ENCODE data around the gene ADA. TPM values are rescaled to one million over a fixed set of nuclear protein-coding genes. Genes with fewer than 3 reads are reported as not detected.

ADA gene
- polyA plus RNA-seq, 1 of the 3 experiments (the other 2 are of a cell fraction), result 25.7 TPM

DNA sequence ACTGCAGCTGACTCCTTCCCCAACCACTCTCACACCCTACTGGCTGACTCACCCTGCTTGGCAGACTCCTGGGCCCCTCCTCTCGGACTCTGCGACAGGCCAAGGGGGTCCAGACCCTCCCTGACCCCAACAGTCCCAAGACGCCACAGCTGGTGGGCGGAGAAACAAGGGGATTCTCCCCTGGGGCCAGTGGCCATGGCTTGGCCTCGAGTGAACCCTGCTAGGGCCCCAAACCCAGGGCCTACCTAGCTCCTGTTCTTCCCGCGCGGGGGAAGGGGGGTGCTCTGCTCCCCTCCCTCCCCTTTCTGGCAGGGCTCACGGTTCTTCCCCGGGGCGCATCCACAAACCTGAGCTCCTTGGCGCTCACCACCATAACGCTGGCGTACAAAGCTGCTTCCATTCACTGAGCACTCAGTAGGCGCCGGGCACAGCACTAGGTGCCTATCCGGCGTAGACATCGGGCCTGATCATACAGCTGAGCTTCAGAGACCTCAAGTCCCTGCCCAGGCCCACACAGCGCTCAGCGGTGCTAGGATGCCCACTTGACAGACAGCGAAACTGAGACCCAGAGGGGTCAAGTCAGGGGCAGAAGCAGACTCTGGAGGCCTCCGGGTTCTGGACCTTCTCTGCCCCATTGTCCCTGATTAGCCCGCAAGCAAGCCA lies 597 bp downstream of the ADA start:
- 0 out of 2 replicates have a peak, but pooled peaks cover 3% of the 10 kb centered on the region for H4K20me1 ChIP-seq (ENCODE audit: insufficient read depth)
- H3K36me3 ChIP-seq (replicated peaks in 1 of 2; ENCODE audit: control insufficient read depth in 1 of 2, insufficient read depth in 2 of 2, low read length in 1 of 2), result no peaks in the 10 kb centered on the region
- peak overlapping the region; percentile 78; the same call in 1 of the 2 replicates for H3K9ac ChIP-seq
- H3K27me3 ChIP-seq (ENCODE audit: insufficient read depth), result no peaks in the 10 kb centered on the region; the same call in 1 of the 2 replicates
- peaks cover 7 to 16% of the 10 kb centered on the region in 2 experiments; a peak in 2 of 4 replicates for H3K4me1 ChIP-seq (ENCODE audit: control insufficient read depth in 1 of 2, insufficient read depth in 2 of 2, low read depth in 1 of 2, low read length in 1 of 2)
- no peaks in the 10 kb centered on the region for H3K9me2 ChIP-seq
- peak overlapping the region; percentile 79 for H3K4me2 ChIP-seq
- ChIA-PET CTCF (interaction anchor here (1.1 to 2.7 kb wide), 4 partner anchors 9 to 34 kb away, joined by 3 to 11 read pairs (median 8); no protein-coding TSS in a partner anchor), POLR2A (interaction anchor here (1.1 kb wide), 1 partner anchor 9 kb away, joined by 4 read pairs; no protein-coding TSS in a partner anchor)
- peak overlapping the region; percentile 66 to 96 for H3K4me3 ChIP-seq (ENCODE audit: low read depth in 2 of 2, low read length in 1 of 2)
- H3K27ac ChIP-seq (ENCODE audit: low read depth in 2 of 2, low read length in 1 of 2), result 0 out of 4 replicates have a peak overlapping the region, but pooled peaks of 1 of the 2 experiments have one; percentile 38
- peak overlapping the region; percentile 83; the same call in 1 of the 2 replicates for H2AFZ ChIP-seq (ENCODE audit: low read depth)
- WGBS (ENCODE audit: low lambda C conversion rate), result 73% methylated on average over 15 of the region's 24 CpGs
- TF ChIP-seq RCOR1 (IDR thresholded peaks at IDR 0.05; ENCODE audit: low read length), result 0 out of 2 replicates have a peak, but pooled peaks have one; percentile 43
- TF ChIP-seq RFX5 (IDR thresholded peaks at IDR 0.05; ENCODE audit: low read length), result no peak
- no peak for DNase-seq
- H3K9me3 ChIP-seq, result no peaks in the 10 kb centered on the region
- H3F3A ChIP-seq (replicated peaks; ENCODE audit: insufficient read depth), result no peaks in the 10 kb centered on the region
- 0 out of 2 replicates have a peak, but pooled peaks cover 8% of the 10 kb centered on the region for H3K79me2 ChIP-seq (ENCODE audit: insufficient read depth)

DNA sequence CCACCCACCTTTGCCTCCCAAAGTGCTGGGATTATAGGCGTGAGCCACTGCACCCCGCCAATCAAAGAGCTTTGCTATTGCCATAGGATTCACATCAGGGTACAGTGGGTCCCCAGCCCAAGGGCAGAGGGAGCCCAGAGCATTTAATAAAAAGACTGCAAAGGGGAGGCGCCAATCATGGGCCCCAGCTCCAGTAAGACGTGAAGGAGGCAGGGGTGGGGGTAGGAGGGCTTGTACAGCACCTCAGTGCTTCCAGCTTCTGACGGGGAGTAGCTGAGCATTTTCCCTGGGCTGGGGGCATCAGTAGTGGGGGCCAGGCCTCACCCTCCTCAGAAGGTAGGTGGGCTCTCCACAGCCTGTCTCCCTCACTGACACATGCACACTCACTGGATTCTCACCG lies 1.5 kb downstream of the ADA start:
- H3K4me3 ChIP-seq (ENCODE audit: low read depth in 2 of 2, low read length in 1 of 2), result no peak overlapping the region
- peaks cover 7 to 16% of the 10 kb centered on the region in 2 experiments; a peak in 2 of 4 replicates for H3K4me1 ChIP-seq (ENCODE audit: control insufficient read depth in 1 of 2, insufficient read depth in 2 of 2, low read depth in 1 of 2, low read length in 1 of 2)
- no peaks in the 10 kb centered on the region for H3K9me3 ChIP-seq
- H3K79me2 ChIP-seq (ENCODE audit: insufficient read depth), result 0 out of 2 replicates have a peak, but pooled peaks cover 8% of the 10 kb centered on the region
- WGBS (ENCODE audit: low lambda C conversion rate), result 91% methylated on average over 6 of the region's 6 CpGs
- H3K9me2 ChIP-seq, result no peaks in the 10 kb centered on the region
- H3K27me3 ChIP-seq (ENCODE audit: insufficient read depth), result no peaks in the 10 kb centered on the region
- no peaks in the 10 kb centered on the region for H3F3A ChIP-seq (replicated peaks; ENCODE audit: insufficient read depth)
- POLR2A ChIA-PET, result no interaction called here
- CTCF ChIA-PET, result interaction anchor here (0.7 to 2.7 kb wide), 5 partner anchors 19 to 262 kb away, joined by 3 to 11 read pairs (median 3); no protein-coding TSS in a partner anchor
- H4K20me1 ChIP-seq (ENCODE audit: insufficient read depth), result 0 out of 2 replicates have a peak, but pooled peaks cover 3% of the 10 kb centered on the region
- no peak overlapping the region for H2AFZ ChIP-seq (ENCODE audit: low read depth)
- no peak overlapping the region for H3K27ac ChIP-seq (ENCODE audit: low read depth in 2 of 2, low read length in 1 of 2)
- no peak overlapping the region for H3K9ac ChIP-seq
- H3K36me3 ChIP-seq (replicated peaks in 1 of 2; ENCODE audit: control insufficient read depth in 1 of 2, insufficient read depth in 2 of 2, low read length in 1 of 2), result no peaks in the 10 kb centered on the region
- DNase-seq, result no peak
- no peak for TF ChIP-seq POLR2AphosphoS5 (IDR thresholded peaks at IDR 0.05; ENCODE audit: low read depth, low read length)
- no peak for TF ChIP-seq FOSL2 (IDR thresholded peaks at IDR 0.05; ENCODE audit: borderline replicate concordance, low read depth)
- TF ChIP-seq CHD2 (IDR thresholded peaks at IDR 0.05; ENCODE audit: low read length, partially characterized antibody), result no peak
- no peak for TF ChIP-seq EP300 (IDR thresholded peaks at IDR 0.05; ENCODE audit: borderline replicate concordance in 1 of 2, low read depth in 1 of 2, low read length in 1 of 2)
- TF ChIP-seq GABPA (IDR thresholded peaks at IDR 0.05; ENCODE audit: low read depth), result no peak
- TF ChIP-seq RFX5 (IDR thresholded peaks at IDR 0.05; ENCODE audit: low read length), result no peak
- no peak for TF ChIP-seq NRF1 (IDR thresholded peaks at IDR 0.05; ENCODE audit: low read depth, low read length)
- no peak for TF ChIP-seq TCF12 (IDR thresholded peaks at IDR 0.05)
- no peak for TF ChIP-seq FOXJ3 (CRISPR knock-in tag; IDR thresholded peaks at IDR 0.05)
- no peak for TF ChIP-seq TAF1 (IDR thresholded peaks at IDR 0.05; ENCODE audit: borderline replicate concordance, low read depth, low read length)
- no peak for TF ChIP-seq SIN3A (IDR thresholded peaks at IDR 0.05; ENCODE audit: borderline replicate concordance, low read depth, low read length)
- TF ChIP-seq, protein P1, sequence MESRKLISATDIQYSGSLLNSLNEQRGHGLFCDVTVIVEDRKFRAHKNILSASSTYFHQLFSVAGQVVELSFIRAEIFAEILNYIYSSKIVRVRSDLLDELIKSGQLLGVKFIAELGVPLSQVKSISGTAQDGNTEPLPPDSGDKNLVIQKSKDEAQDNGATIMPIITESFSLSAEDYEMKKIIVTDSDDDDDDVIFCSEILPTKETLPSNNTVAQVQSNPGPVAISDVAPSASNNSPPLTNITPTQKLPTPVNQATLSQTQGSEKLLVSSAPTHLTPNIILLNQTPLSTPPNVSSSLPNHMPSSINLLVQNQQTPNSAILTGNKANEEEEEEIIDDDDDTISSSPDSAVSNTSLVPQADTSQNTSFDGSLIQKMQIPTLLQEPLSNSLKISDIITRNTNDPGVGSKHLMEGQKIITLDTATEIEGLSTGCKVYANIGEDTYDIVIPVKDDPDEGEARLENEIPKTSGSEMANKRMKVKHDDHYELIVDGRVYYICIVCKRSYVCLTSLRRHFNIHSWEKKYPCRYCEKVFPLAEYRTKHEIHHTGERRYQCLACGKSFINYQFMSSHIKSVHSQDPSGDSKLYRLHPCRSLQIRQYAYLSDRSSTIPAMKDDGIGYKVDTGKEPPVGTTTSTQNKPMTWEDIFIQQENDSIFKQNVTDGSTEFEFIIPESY (IDR thresholded peaks at IDR 0.05; ENCODE audit: borderline replicate concordance, low read depth), result no peak
- TF ChIP-seq RCOR1 (IDR thresholded peaks at IDR 0.05; ENCODE audit: low read length), result no peak
- no peak for TF ChIP-seq MEF2A (IDR thresholded peaks at IDR 0.05; ENCODE audit: borderline replicate concordance, low read depth)
- TF ChIP-seq, protein P2, sequence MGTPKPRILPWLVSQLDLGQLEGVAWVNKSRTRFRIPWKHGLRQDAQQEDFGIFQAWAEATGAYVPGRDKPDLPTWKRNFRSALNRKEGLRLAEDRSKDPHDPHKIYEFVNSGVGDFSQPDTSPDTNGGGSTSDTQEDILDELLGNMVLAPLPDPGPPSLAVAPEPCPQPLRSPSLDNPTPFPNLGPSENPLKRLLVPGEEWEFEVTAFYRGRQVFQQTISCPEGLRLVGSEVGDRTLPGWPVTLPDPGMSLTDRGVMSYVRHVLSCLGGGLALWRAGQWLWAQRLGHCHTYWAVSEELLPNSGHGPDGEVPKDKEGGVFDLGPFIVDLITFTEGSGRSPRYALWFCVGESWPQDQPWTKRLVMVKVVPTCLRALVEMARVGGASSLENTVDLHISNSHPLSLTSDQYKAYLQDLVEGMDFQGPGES (IDR thresholded peaks at IDR 0.05; ENCODE audit: low read depth, low read length), result no peak
- H3K4me2 ChIP-seq, result no peak overlapping the region

All from SK-N-SH (cell line).